H1 (cell line): ENCODE measurements around the gene ROBO2. TPM values are rescaled to one million over a fixed set of nuclear protein-coding genes. Genes with fewer than 3 reads are reported as not detected.

ENCODE experiments used
- CTCF ChIA-PET: fragments of 300-600 bp; sonication (Branson Sonifier 250); formaldehyde crosslinking; loops from one replicate; lab custom pipeline; 2021; ENCODE audit not compliant: partially characterized antibody; lab: Charles Lee
- POLR2A ChIA-PET: fragments of 300-600 bp; sonication (Branson Sonifier 250); formaldehyde crosslinking; loops from one replicate; lab custom pipeline; 2021; ENCODE audit warnings: inconsistent platforms; ENCODE audit not compliant: partially characterized antibody; lab: Charles Lee
- DNase-seq, 2 experiments: peaks; one replicate each; pipeline versions ENCODE4 v3.0.0 to v3.0.0-alpha.2; 2010 to 2022; ENCODE audit warnings: low spot score in 2 of 2, low read depth in 1 of 2, mixed read lengths in 1 of 2
- FAIRE-seq: peaks from 2 replicates; lab custom pipeline; 2011; peaks lifted over from hg19 to GRCh38; lab: Jason Lieb, UNC
- H2AFZ ChIP-seq: 2 replicates; pipeline ENCODE4 v1.8.1; 2012; ENCODE audit warnings: low read length, inconsistent platforms
- H2AK5ac ChIP-seq: 2 replicates; pipeline ENCODE4 v1.6.1; 2013; ENCODE audit warnings: low read depth, low read length
- H2BK120ac ChIP-seq: replicated peaks from 2 replicates; pipeline ENCODE3; 2013; ENCODE audit warnings: low read depth, low read length, inconsistent platforms
- H2BK12ac ChIP-seq: 2 replicates; pipeline ENCODE4 v1.6.1; 2013; ENCODE audit warnings: low read depth, low read length
- H2BK15ac ChIP-seq: 2 replicates; pipeline ENCODE4 v1.6.1; 2013; ENCODE audit warnings: low read length
- H2BK20ac ChIP-seq: 2 replicates; pipeline ENCODE4 v1.6.1; 2013; ENCODE audit warnings: low read length
- H2BK5ac ChIP-seq: 2 replicates; pipeline ENCODE4 v1.6.1; 2013; ENCODE audit warnings: low read depth, low read length
- H3K14ac ChIP-seq: 2 replicates; pipeline ENCODE4 v1.6.1; 2013; ENCODE audit warnings: inconsistent platforms; ENCODE audit not compliant: insufficient read length
- H3K18ac ChIP-seq: 2 replicates; pipeline ENCODE4 v1.6.1; 2013; ENCODE audit warnings: low read length; ENCODE audit errors: extremely low read depth
- H3K23ac ChIP-seq: 2 replicates; pipeline ENCODE4 v1.6.1; 2013; ENCODE audit warnings: inconsistent platforms; ENCODE audit not compliant: insufficient read length
- H3K23me2 ChIP-seq: 2 replicates; pipeline ENCODE4 v1.6.1; 2013; ENCODE audit warnings: low read depth, low read length
- H3K27ac ChIP-seq: 2 replicates; pipeline ENCODE4 v1.6.1; 2011; ENCODE audit warnings: low read depth, low read length, inconsistent platforms
- H3K27me3 ChIP-seq, 4 experiments: replicated peaks in 1 of 4; 1 replicate in 1 of 4; 2 replicates in 3 of 4; pipeline versions ENCODE4 v1.6.1 to v1.8.1; 2011 to 2013; ENCODE audit warnings: low read length in 3 of 4, mild to moderate bottlenecking in 3 of 4, inconsistent platforms in 2 of 4, mixed read lengths in 2 of 4, moderate library complexity in 1 of 4; ENCODE audit not compliant: control insufficient read depth in 3 of 4, insufficient read depth in 3 of 4; ENCODE audit errors: extremely low read depth in 1 of 4
- H3K36me3 ChIP-seq, 4 experiments: 2 replicates each; pipeline versions ENCODE4 v1.6.1 to v1.8.1; 2011 to 2013; ENCODE audit warnings: mild to moderate bottlenecking in 4 of 4, low read length in 3 of 4, moderate library complexity in 2 of 4, control low read depth in 1 of 4, inconsistent platforms in 1 of 4; ENCODE audit not compliant: insufficient read depth in 4 of 4, control insufficient read depth in 2 of 4
- H3K4ac ChIP-seq: replicated peaks from 2 replicates; pipeline ENCODE3; 2013; ENCODE audit warnings: low read length, low read depth, mixed read lengths, inconsistent platforms; ENCODE audit not compliant: insufficient read length
- H3K4me1 ChIP-seq, 4 experiments: replicated peaks in 1 of 4; 1 replicate in 1 of 4; 2 replicates in 3 of 4; pipeline versions ENCODE4 v1.6.1 to v1.8.1; 2011 to 2013; ENCODE audit warnings: low read length in 3 of 4, inconsistent platforms in 2 of 4, mixed read lengths in 1 of 4; ENCODE audit not compliant: insufficient read depth in 4 of 4, control insufficient read depth in 3 of 4
- H3K4me2 ChIP-seq, 2 experiments: 2 replicates each; pipeline versions ENCODE4 v1.6.1 to v1.8.1; 2011 to 2013; ENCODE audit warnings: low read depth in 2 of 2, low read length in 2 of 2, control low read depth in 1 of 2, inconsistent platforms in 1 of 2, mild to moderate bottlenecking in 1 of 2; ENCODE audit not compliant: insufficient read depth in 1 of 2
- H3K4me3 ChIP-seq, 4 experiments: fragments of 200-600, 300-600 bp in 1 of 4; sonication (generic), shearing (Covaris generic), sonication (Bioruptor Twin) in 1 of 4; 2 replicates each; pipeline versions ENCODE4 v1.5.1 to v1.8.1; 2011 to 2016; ENCODE audit warnings: low read length in 4 of 4, low read depth in 3 of 4, control low read depth in 2 of 4, inconsistent platforms in 2 of 4, mild to moderate bottlenecking in 2 of 4, mixed read lengths in 1 of 4, moderate library complexity in 1 of 4; ENCODE audit not compliant: insufficient read depth in 2 of 4; ENCODE audit errors: extremely low read depth in 1 of 4
- H3K56ac ChIP-seq: replicated peaks from 2 replicates; pipeline ENCODE3; 2013; ENCODE audit warnings: low read depth, mild to moderate bottlenecking, mixed read lengths, low read length, inconsistent platforms; ENCODE audit not compliant: insufficient read length
- H3K79me1 ChIP-seq: 2 replicates; pipeline ENCODE4 v1.6.1; 2013; ENCODE audit warnings: low read depth, low read length, control low read depth
- H3K79me2 ChIP-seq, 2 experiments: 2 replicates each; pipeline versions ENCODE4 v1.6.1 to v1.8.1; 2012 to 2013; ENCODE audit warnings: low read length in 2 of 2, mild to moderate bottlenecking in 2 of 2, inconsistent platforms in 1 of 2; ENCODE audit not compliant: insufficient read depth in 2 of 2, control insufficient read depth in 1 of 2
- H3K9ac ChIP-seq, 4 experiments: replicated peaks in 1 of 4; 1 replicate in 1 of 4; 2 replicates in 3 of 4; pipeline versions ENCODE4 v1.6.1 to v1.8.1; 2011 to 2013; ENCODE audit warnings: low read depth in 3 of 4, low read length in 3 of 4, control low read depth in 2 of 4, mild to moderate bottlenecking in 2 of 4, moderate library complexity in 2 of 4, inconsistent platforms in 1 of 4; ENCODE audit errors: extremely low read depth in 1 of 4
- H3K9me3 ChIP-seq, 2 experiments: 2 replicates each; pipeline versions ENCODE4 v1.6.1 to v1.8.1; 2012 to 2013; ENCODE audit warnings: mild to moderate bottlenecking in 2 of 2, moderate library complexity in 2 of 2, control low read depth in 1 of 2, inconsistent platforms in 1 of 2, low read depth in 1 of 2, low read length in 1 of 2, mixed read lengths in 1 of 2; ENCODE audit not compliant: insufficient read depth in 2 of 2
- H4K20me1 ChIP-seq, 2 experiments: replicated peaks in 1 of 2; 2 replicates each; pipeline versions ENCODE3 to v1.8.1; 2011 to 2013; ENCODE audit warnings: inconsistent platforms in 2 of 2, low read length in 2 of 2, mild to moderate bottlenecking in 1 of 2; ENCODE audit not compliant: insufficient read depth in 2 of 2, control insufficient read depth in 1 of 2
- H4K5ac ChIP-seq: 2 replicates; pipeline ENCODE4 v1.6.1; 2013; ENCODE audit warnings: low read length, low read depth, mixed read lengths, inconsistent platforms; ENCODE audit not compliant: insufficient read length
- H4K8ac ChIP-seq: 2 replicates; pipeline ENCODE4 v1.8.0; 2013; ENCODE audit warnings: mild to moderate bottlenecking, moderate library complexity, low read length, inconsistent platforms; ENCODE audit not compliant: insufficient read depth; ENCODE audit errors: extremely low read depth
- H4K91ac ChIP-seq: replicated peaks from 2 replicates; pipeline ENCODE3; 2013; ENCODE audit warnings: low read length, mixed read lengths, inconsistent platforms; ENCODE audit not compliant: insufficient read length
- GTF2F1 ChIP-seq: IDR thresholded peaks from 2 replicates; pipeline ENCODE4 v1.6.1; 2012; ENCODE audit warnings: low read depth, low read length, improper control_type of control experiment, borderline replicate concordance
- HDAC2 ChIP-seq, 2 experiments: fragments of 300-600 bp in 1 of 2; sonication (generic) in 1 of 2; IDR thresholded peaks; 2 replicates each; pipeline ENCODE4 v1.6.1; 2011 to 2012; ENCODE audit warnings: low read depth in 2 of 2, low read length in 2 of 2, mild to moderate bottlenecking in 2 of 2, moderate library complexity in 2 of 2, borderline replicate concordance in 1 of 2, inconsistent platforms in 1 of 2
- POU5F1 ChIP-seq: IDR thresholded peaks from 2 replicates; pipeline ENCODE4 v1.6.1; 2011; ENCODE audit warnings: low read depth, mild to moderate bottlenecking, low read length, moderate library complexity
- RFX5 ChIP-seq: IDR thresholded peaks from 2 replicates; pipeline ENCODE4 v1.6.1; 2011; ENCODE audit warnings: low read depth, low read length, improper control_type of control experiment, borderline replicate concordance
- USF2 ChIP-seq: IDR thresholded peaks from 2 replicates; pipeline ENCODE4 v1.6.1; 2011; ENCODE audit warnings: low read length, improper control_type of control experiment
- WGBS, 2 experiments: shearing (Covaris generic) in 1 of 2; methylation state at CpG; one replicate each; pipeline versions ENCODE4 v1.1.6 to v1.1.7; 2013 to 2015; ENCODE audit warnings: low lambda C conversion rate in 2 of 2, mixed read lengths in 2 of 2, inconsistent platforms in 1 of 2, low coverage in 1 of 2, missing lambda C conversion rate in 1 of 2; ENCODE audit not compliant: insufficient replicate concordance in 2 of 2, insufficient coverage in 1 of 2, insufficient read length in 1 of 2; ENCODE audit errors: extremely low coverage in 1 of 2, missing lambda C conversion rate in 1 of 2; 5-methylcytosine and 5-hydroxymethylcytosine counted together
- polyA plus RNA-seq, 7 experiments: library from polyadenylated mRNA; depleted of rRNA in 3 of 7; stranded (reverse) in 5 of 7; unstranded in 2 of 7; fragments of >200 nt in 5 of 7; fragments of 200-250 nt in 2 of 7; gene quantifications; 1 replicate in 5 of 7; 2 replicates in 1 of 7; 4 replicates in 1 of 7; pipeline versions ENCODE4 v1.2.1 to v1.2.3, GENCODE V29; 2011 to 2013; ENCODE audit warnings: missing spikeins in 2 of 7, mixed read lengths in 2 of 7
- total RNA-seq: library from RNA; stranded (reverse); fragmentation: NEBNext Ultra II Directional; extraction: Animal tissue kit (Norgen Biotek cat#: 25700); gene quantifications from 2 replicates; pipeline ENCODE4 v1.2.1, GENCODE V29; 2021

The ROBO2 gene
- total and polyA plus RNA-seq, 2 of the 8 experiments (the other 6 are each of a cell fraction or from before 2014, with no cell fraction given): 1.5 to 2.9 TPM

- H3K4ac ChIP-seq: no peak overlapping the region
- no peak overlapping the region for H3K4me2 ChIP-seq
- no peak overlapping the region for H4K5ac ChIP-seq
- CTCF ChIA-PET: interaction anchor here (0.5 kb wide), 1 partner anchor 22 kb away, joined by 3 read pairs; no protein-coding TSS in a partner anchor
- 88% methylated on average over 1 of the region's 1 CpG; no CpG with 5 or more reads in 1 of the 2 experiments for WGBS, 2 experiments
- H2AK5ac ChIP-seq: no peak overlapping the region
- H3K9me3 ChIP-seq: no peaks in the 10 kb centered on the region
- no peak overlapping the region for H2BK5ac ChIP-seq
- no peak overlapping the region for H2BK120ac ChIP-seq
- H3K23me2 ChIP-seq: no peaks in the 10 kb centered on the region
- no peak overlapping the region for H3K9ac ChIP-seq
- no peak overlapping the region for H2BK12ac ChIP-seq
- H2AFZ ChIP-seq: no peak overlapping the region
- H3K79me1 ChIP-seq: no peaks in the 10 kb centered on the region; the same call in 1 of the 2 replicates
- H3K18ac ChIP-seq: no peak overlapping the region
- no peaks in the 10 kb centered on the region for H3K79me2 ChIP-seq
- no peak overlapping the region for H2BK15ac ChIP-seq
- peaks cover 0 to 4% (median 2%) of the 10 kb centered on the region in 4 experiments; a peak in 3 of 7 replicates for H3K4me1 ChIP-seq
- H3K4me3 ChIP-seq: no peak overlapping the region
- H3K27me3 ChIP-seq: no peaks in the 10 kb centered on the region
- H3K23ac ChIP-seq: no peak overlapping the region
- no peak overlapping the region for H3K14ac ChIP-seq
- H2BK20ac ChIP-seq: no peak overlapping the region
- POLR2A ChIA-PET: no interaction called here
- FAIRE-seq: no peak
- H3K56ac ChIP-seq: no peak overlapping the region
- no peak overlapping the region for H4K91ac ChIP-seq
- H3K27ac ChIP-seq: no peak overlapping the region
- no peak for TF ChIP-seq RFX5
- TF ChIP-seq HDAC2 (IDR thresholded peaks at IDR 0.05; ENCODE audit: borderline replicate concordance in 1 of 2, low read depth in 2 of 2, low read length in 2 of 2): no peak
- no peak for TF ChIP-seq GTF2F1
- TF ChIP-seq POU5F1: no peak
- no peak for TF ChIP-seq USF2
- H4K20me1 ChIP-seq: no peaks in the 10 kb centered on the region
- no peak overlapping the region for H4K8ac ChIP-seq
- H3K36me3 ChIP-seq: no peaks in the 10 kb centered on the region
- no peak for DNase-seq
Observed at GRCh38 chr3:77072232-77072631, 32.3 kb downstream of the ROBO2 start.
